SH-SY5Y (cell line): ENCODE data around the gene ZNF326.

ENCODE experiments used
- GATA2 ChIP-seq: IDR thresholded peaks from 2 replicates; pipeline ENCODE4 v1.6.1; 2011; ENCODE audit warnings: mild to moderate bottlenecking, low read depth, low read length
- GATA3 ChIP-seq: IDR thresholded peaks from 2 replicates; pipeline ENCODE4 v1.6.1; 2011; ENCODE audit warnings: low read depth, mild to moderate bottlenecking, low read length, moderate library complexity

- TF ChIP-seq GATA2: no peak
- TF ChIP-seq GATA3: no peak
Observed at GRCh38 chr1:89989099-89989498, 5.8 kb upstream of the ZNF326 start.
